SK-N-MC (cell line): ENCODE results near the gene DUSP9.

Experiments
- EZH2 ChIP-seq: fragments of 200-600 bp; sonication (generic); IDR thresholded peaks from one replicate; pipeline ENCODE4 v1.6.1; 2017; ENCODE audit warnings: antibody characterized with exemption
- POLR2AphosphoS5 ChIP-seq: IDR thresholded peaks from 2 replicates; pipeline ENCODE4 v1.6.1; 2012; ENCODE audit warnings: mild to moderate bottlenecking, low read depth, low read length, borderline replicate concordance

- no peak for TF ChIP-seq POLR2AphosphoS5
- TF ChIP-seq EZH2, result no peak
Measured at GRCh38 chrX:153644356-153645125, 2.5 kb upstream of the DUSP9 start.
